Pancreas (tissue), 10 donors: ENCODE data around the gene DIP2B. TPM values are rescaled to one million over a fixed set of nuclear protein-coding genes. Genes with fewer than 3 reads are reported as not detected.
"Not testable (repeated sequence)": the region's sequence is repeated elsewhere in the genome, so short reads cannot be mapped to it uniquely, and the experiment has no call there.

Experiments
- ATAC-seq, 4 donors: fragments of 200-7000 bp; cut with Tn5 transposase; one replicate each; pipeline versions ENCODE4 v1.8.0 to v1.9.1; 2020; ENCODE audit warnings: mild to moderate bottlenecking in 4 of 4, moderate library complexity in 4 of 4
- DNase-seq, 6 donors: peaks; one replicate each; pipeline ENCODE4 v3.0.0-alpha.2; 2020
- FAIRE-seq: peaks from 2 replicates; lab custom pipeline; 2012; peaks lifted over from hg19 to GRCh38; lab: Jason Lieb, UNC
- H3K27ac ChIP-seq, 4 donors: fragments of 200-600 bp; sonication (generic); 1 replicate in 3 of 4; 2 replicates in 1 of 4; pipeline versions ENCODE4 v1.5.0 to v1.8.0; 2020
- H3K27me3 ChIP-seq, 4 donors: fragments of 200-600 bp; one replicate each; pipeline ENCODE4 v1.8.0; 2021
- H3K36me3 ChIP-seq, 3 donors: fragments of 200-600 bp; sonication (generic) in 1 of 3; one replicate each; pipeline versions ENCODE4 v1.5.0 to v1.8.0; 2020 to 2021
- H3K4me1 ChIP-seq, 3 donors: fragments of 200-600 bp; one replicate each; pipeline ENCODE4 v1.8.0; 2021
- H3K4me3 ChIP-seq, 4 donors: fragments of 200-600 bp; sonication (generic) in 2 of 4; one replicate each; pipeline versions ENCODE4 v1.5.0 to v1.8.0; 2020 to 2021
- H3K9me3 ChIP-seq, 4 donors: fragments of 200-600 bp; one replicate each; pipeline ENCODE4 v1.8.0; 2021
- WGBS, 2 donors: extraction: QIAGEN DNeasy Blood & Tissue Kit; methylation state at CpG; one replicate each; pipeline ENCODE4 v1.1.7; 2013; 5-methylcytosine and 5-hydroxymethylcytosine counted together
- intact Hi-C, 3 donors: fragments of 100-400 bp; cut with DNase I; formaldehyde crosslinking; loops; one replicate each; pipeline versions ENCODE4 v1.11.1 to v1.14.2; 2022
- polyA plus RNA-seq, 2 donors: library from polyadenylated mRNA; stranded (reverse); fragments of 200-250 nt; gene quantifications; one replicate each; pipeline ENCODE4 v1.2.3, GENCODE V29; 2013
- total RNA-seq, 6 donors: library from RNA; stranded (reverse); fragmentation: NEBNext Ultra II Directional in 4 of 6; extraction: Animal tissue kit (Norgen Biotek cat#: 25700) in 4 of 6; gene quantifications; one replicate each; pipeline versions ENCODE4 v1.2.1 to v1.2.4, GENCODE V29; 2021 to 2023
- TF ChIP-seq, protein P1 (sequence below), 4 donors: fragments of 200-600 bp; sonication (generic) in 3 of 4; IDR thresholded peaks; one replicate each; pipeline versions ENCODE4 v1.5.0 to v1.8.0; 2021; ENCODE audit warnings: antibody characterized with exemption in 4 of 4
- donor health status: healthy with polysubstance abuse.
- donor health status: DM: no; HTN: no; CAD: no; lungs with moderate emphysema.
- donor health status: DM: no; HTN: no; CAD: no.
- donor health status: control.
- donor health status: control.
- donor health status: Bipolar disorder and iron deficiency.
- donor health status: DM: yes; HTN: yes; CAD: no.
- donor health status: DM: no; HTN: no; CAD: no.
- donor health status: DM: no; HTN: no; CAD: no.
- donor health status: DM: yes; HTN: yes; CAD: no.

The DIP2B gene
- total and polyA plus RNA-seq, 8 donors, result 3.2 to 15.9 (median 9.2) TPM

DNA sequence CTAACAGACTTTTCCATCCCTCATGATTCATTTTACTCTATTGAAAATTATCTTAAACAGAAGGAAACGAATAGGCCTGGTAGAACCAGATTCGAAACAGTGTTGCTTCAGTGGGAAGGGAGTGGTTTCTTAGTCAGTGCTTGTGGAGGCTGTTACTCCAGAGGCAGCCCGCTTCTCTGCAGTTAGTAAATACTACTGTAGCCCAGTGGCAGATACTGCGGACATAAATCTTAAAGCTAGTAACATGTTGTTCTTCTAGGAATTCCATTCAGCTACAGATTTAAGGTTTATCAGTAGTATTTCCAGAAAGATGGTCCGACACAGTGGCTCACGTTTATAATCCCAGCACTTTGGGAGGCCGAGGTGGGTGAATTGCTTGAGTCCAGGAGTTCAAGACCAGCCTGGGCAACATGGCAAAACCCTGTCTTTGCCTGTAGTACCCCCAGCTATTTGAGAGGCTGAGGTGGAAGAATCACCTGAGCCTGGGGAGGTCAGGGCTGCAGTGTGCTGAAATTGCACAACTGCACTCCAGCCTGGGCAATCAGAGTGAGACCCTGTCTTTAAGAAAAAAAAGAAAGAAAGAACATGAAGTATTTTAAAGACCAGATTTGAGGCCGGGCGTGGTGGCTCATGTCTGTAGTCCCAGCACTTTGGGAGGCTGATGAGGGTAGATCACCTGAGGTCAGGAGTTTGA is 45.9 kb downstream of the DIP2B start:
- no peak for FAIRE-seq
- Histone ChIP-seq H3K27ac (peak overlapping the region in 1 of 4 donors; percentile 5), H3K4me1 (peaks cover 23 to 44% (median 31%) of the 10 kb centered on the region in 3 donors), H3K4me3 (no peak overlapping the region), H3K36me3 (no peaks in the 10 kb centered on the region), H3K27me3 (no peaks in the 10 kb centered on the region), H3K9me3 (no peaks in the 10 kb centered on the region)
- no peak for DNase-seq
- TF ChIP-seq, protein P1, sequence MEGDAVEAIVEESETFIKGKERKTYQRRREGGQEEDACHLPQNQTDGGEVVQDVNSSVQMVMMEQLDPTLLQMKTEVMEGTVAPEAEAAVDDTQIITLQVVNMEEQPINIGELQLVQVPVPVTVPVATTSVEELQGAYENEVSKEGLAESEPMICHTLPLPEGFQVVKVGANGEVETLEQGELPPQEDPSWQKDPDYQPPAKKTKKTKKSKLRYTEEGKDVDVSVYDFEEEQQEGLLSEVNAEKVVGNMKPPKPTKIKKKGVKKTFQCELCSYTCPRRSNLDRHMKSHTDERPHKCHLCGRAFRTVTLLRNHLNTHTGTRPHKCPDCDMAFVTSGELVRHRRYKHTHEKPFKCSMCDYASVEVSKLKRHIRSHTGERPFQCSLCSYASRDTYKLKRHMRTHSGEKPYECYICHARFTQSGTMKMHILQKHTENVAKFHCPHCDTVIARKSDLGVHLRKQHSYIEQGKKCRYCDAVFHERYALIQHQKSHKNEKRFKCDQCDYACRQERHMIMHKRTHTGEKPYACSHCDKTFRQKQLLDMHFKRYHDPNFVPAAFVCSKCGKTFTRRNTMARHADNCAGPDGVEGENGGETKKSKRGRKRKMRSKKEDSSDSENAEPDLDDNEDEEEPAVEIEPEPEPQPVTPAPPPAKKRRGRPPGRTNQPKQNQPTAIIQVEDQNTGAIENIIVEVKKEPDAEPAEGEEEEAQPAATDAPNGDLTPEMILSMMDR (IDR thresholded peaks at IDR 0.05), result no peak
- ATAC-seq, result peak in 3 of 4 donors; percentile 40 to 61 (median 46)
- intact Hi-C loops, result no loop called here
- 77 to 81% methylated on average over 9 of the region's 9 CpGs for WGBS, 2 donors

DNA sequence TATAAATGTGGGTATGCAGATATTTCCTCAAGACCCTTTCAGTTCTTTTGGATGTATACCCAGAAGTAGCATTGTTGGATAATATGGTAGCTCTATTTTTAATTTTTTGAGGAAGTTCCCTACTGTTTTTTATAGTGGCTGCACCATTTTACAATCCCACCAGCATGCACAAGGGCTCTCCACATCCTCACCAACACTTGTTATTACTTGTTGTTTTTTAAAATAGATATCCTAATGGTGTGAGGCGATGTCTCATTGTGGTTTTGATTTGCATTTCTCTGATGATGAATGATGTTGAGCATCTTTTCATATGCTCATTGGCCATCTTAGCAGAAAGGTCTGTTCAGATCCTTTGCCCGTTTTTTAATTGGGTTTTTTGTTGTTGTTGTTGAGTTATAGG is 47.1 kb downstream of the DIP2B start:
- WGBS, 2 donors, result 96 to 98% methylated on average over 2 of the region's 2 CpGs
- no peak for FAIRE-seq
- H3K4me1 ChIP-seq, result peaks cover 17 to 32% (median 21%) of the 10 kb centered on the region in 3 donors

DNA sequence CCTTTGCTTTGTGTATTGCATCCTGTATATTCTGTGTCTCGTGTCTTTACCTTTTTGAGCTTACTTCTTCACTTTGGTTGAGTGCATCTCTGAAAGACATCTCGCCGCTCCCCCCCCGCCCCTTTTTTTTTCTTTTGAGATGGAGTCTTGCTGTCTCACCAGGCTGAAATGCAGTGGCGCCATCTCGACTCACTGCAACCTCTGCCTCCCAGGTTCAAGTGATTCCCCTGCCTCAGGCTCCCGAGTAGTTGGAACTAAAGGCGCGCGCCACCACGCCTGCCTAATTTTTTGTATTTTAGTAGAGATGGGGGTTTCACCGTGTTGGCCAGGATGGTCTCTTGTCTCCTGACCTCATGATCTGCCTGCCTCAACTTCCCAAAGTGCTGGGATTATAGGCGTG is 49.9 kb downstream of the DIP2B start:
- Histone ChIP-seq H3K27me3 (no peaks in the 10 kb centered on the region), H3K4me3 (no peak overlapping the region), H3K27ac (no peak overlapping the region), H3K9me3 (no peaks in the 10 kb centered on the region), H3K36me3 (no peaks in the 10 kb centered on the region), H3K4me1 (peaks cover 0 to 13% (median 0%) of the 10 kb centered on the region in 3 donors)
- FAIRE-seq (no peak), ATAC-seq (no peak), DNase-seq (no peak)
- TF ChIP-seq, protein P1 (IDR thresholded peaks at IDR 0.05), result no peak
- WGBS, 2 donors, result 95 to 98% methylated on average over 13 of the region's 13 CpGs
- intact Hi-C loops, result no loop called here

More for the DNA sequence above, 47.1 kb downstream of the DIP2B start:
- DNase-seq, result no peak
- TF ChIP-seq, protein P1 (IDR thresholded peaks at IDR 0.05), result no peak
- intact Hi-C loops, result no loop called here
- no peak overlapping the region for H3K4me3 ChIP-seq
- no peak overlapping the region for H3K27ac ChIP-seq
- no peaks in the 10 kb centered on the region for H3K36me3 ChIP-seq
- H3K27me3 ChIP-seq, result no peaks in the 10 kb centered on the region
- no peak for ATAC-seq
- no peaks in the 10 kb centered on the region for H3K9me3 ChIP-seq

DNA sequence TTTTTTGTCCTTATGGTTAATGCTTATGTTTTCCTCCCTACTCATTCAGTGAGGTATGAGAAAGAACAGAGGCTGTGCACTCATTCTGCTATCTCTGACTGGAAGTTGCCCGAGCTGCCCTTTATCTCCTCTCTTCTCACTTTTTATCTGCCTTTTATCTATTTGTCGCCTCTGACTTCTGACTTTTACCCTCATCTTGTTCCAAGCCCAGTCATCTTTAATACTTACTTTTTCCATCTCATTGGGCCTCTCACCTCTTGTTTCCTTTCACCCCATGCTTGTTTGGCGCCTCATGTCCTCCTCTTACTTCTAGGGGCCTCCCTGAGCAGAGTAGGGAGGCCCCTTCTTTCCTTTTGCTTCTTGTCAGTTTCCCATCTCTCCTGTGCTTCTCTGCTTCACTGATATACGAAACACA is 50.7 kb downstream of the DIP2B start:
- intact Hi-C loops, result no loop called here
- no peaks in the 10 kb centered on the region for H3K36me3 ChIP-seq
- WGBS, 2 donors, result 65 to 66% methylated on average over 4 of the region's 4 CpGs
- TF ChIP-seq, protein P1 (IDR thresholded peaks at IDR 0.05), result no peak
- H3K4me1 ChIP-seq, result peaks cover 0 to 10% (median 0%) of the 10 kb centered on the region in 3 donors
- no peak overlapping the region for H3K27ac ChIP-seq
- ATAC-seq, result no peak
- no peaks in the 10 kb centered on the region for H3K9me3 ChIP-seq
- no peak overlapping the region for H3K4me3 ChIP-seq
- FAIRE-seq, result no peak
- DNase-seq, result no peak
- H3K27me3 ChIP-seq, result no peaks in the 10 kb centered on the region

DNA sequence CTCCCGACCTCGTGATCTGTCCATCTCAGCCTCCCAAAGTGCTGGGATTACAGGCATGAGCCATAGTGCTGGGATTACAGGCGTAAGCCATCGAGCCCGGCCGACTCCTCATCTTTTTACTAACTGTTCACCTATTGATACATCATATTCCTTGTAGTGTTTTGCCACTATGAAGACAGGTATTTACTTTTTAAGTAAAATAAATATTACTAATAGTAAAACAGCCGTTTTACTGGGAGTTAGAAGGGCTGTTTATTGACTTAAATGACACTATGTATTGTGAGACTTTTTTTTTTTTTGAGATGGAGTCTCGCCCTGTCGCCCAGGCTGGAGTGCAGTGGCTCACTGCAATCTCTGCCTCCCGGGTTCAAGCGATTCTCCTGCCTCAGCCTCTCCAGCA is 51.5 kb downstream of the DIP2B start:
- intact Hi-C loops, result no loop called here
- H3K4me1 ChIP-seq, result peaks cover 0 to 4% (median 3%) of the 10 kb centered on the region in 3 donors
- H3K27ac ChIP-seq, result no peak overlapping the region
- DNase-seq (no peak), ATAC-seq (no peak), FAIRE-seq (no peak)
- H3K36me3 ChIP-seq, result no peaks in the 10 kb centered on the region
- H3K27me3 ChIP-seq, result no peaks in the 10 kb centered on the region
- TF ChIP-seq, protein P1 (IDR thresholded peaks at IDR 0.05), result no peak
- 85 to 91% methylated on average over 11 of the region's 11 CpGs for WGBS, 2 donors
- no peaks in the 10 kb centered on the region for H3K9me3 ChIP-seq
- no peak overlapping the region for H3K4me3 ChIP-seq

DNA sequence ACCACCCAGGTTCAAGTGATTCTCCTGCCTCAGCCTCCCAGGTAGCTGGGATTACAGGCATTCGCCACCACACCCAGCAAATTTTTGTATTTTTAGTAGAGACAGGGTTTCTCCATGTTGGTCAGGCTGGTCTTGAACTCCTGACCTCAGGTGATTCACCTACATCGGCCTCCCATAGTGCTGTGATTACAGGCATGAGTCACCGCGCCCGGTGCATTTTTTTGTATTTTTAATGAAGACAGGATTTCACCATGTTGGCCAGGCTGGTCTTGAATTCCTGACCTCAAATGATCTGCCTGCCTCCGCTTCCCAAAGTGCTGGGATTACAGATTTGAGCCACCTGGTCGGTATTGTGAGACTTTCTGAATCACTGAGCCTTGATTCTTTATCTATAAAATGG is 52.0 kb downstream of the DIP2B start:
- H3K36me3 ChIP-seq, H3K4me1 ChIP-seq, DNase-seq, H3K27ac ChIP-seq, FAIRE-seq, H3K9me3 ChIP-seq, H3K4me3 ChIP-seq, ATAC-seq, H3K27me3 ChIP-seq, intact Hi-C loops: not testable (repeated sequence)
- WGBS, 2 donors, result 89 to 94% methylated on average over 7 of the region's 7 CpGs
